Measurements from ENCODE around the gene SF3B5.

- TF ChIP-seq POLR2AphosphoS5 (IDR thresholded peaks at IDR 0.05; ENCODE audit: low read depth) (no peak), REST (IDR thresholded peaks at IDR 0.05; ENCODE audit: insufficient replicate concordance, low read depth) (no peak), GABPA (IDR thresholded peaks at IDR 0.05; ENCODE audit: low read depth) (no peak), SPI1 (IDR thresholded peaks at IDR 0.05; ENCODE audit: borderline replicate concordance, low read depth) (no peak)
- TF ChIP-seq, protein P1, sequence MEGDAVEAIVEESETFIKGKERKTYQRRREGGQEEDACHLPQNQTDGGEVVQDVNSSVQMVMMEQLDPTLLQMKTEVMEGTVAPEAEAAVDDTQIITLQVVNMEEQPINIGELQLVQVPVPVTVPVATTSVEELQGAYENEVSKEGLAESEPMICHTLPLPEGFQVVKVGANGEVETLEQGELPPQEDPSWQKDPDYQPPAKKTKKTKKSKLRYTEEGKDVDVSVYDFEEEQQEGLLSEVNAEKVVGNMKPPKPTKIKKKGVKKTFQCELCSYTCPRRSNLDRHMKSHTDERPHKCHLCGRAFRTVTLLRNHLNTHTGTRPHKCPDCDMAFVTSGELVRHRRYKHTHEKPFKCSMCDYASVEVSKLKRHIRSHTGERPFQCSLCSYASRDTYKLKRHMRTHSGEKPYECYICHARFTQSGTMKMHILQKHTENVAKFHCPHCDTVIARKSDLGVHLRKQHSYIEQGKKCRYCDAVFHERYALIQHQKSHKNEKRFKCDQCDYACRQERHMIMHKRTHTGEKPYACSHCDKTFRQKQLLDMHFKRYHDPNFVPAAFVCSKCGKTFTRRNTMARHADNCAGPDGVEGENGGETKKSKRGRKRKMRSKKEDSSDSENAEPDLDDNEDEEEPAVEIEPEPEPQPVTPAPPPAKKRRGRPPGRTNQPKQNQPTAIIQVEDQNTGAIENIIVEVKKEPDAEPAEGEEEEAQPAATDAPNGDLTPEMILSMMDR (IDR thresholded peaks at IDR 0.05; ENCODE audit: insufficient read depth, low read length): no peak
Observed at GRCh38 chr6:144106206-144106605, 10.8 kb upstream of the SF3B5 start.

Data from HL-60 (cell line).